ENCODE results near the gene VANGL2.

VANGL2 gene

DNA sequence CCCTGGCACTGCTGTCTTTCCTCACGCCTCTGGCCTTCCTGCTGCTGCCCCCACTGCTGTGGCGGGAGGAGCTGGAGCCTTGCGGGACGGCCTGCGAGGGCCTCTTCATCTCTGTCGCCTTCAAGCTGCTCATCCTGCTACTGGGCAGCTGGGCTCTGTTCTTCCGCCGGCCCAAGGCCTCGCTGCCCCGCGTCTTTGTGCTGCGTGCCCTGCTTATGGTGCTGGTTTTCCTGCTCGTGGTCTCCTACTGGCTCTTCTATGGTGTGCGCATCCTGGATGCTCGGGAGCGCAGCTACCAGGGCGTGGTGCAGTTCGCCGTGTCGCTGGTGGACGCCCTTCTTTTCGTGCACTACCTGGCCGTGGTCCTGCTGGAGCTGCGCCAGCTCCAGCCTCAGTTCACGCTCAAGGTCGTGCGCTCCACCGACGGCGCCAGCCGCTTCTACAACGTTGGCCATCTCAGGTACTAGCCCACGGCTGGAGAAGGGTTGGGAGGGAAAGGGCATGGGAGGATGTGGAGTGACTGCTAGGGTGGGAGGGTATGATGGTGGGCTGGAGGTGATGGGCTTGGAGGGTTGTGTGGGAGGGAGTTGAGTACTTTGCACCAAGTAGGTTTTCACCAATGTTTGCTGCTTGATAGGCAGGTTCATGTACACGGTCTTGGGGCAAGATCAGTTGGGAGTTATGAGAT, 18.9 kb downstream of the VANGL2 start:
- no peak overlapping the region for H3K4me3 ChIP-seq (ENCODE audit: low read depth, low read length)
- no peak for TF ChIP-seq CTCF (IDR thresholded peaks at IDR 0.05; ENCODE audit: insufficient read depth, low read length, missing control alignments)
- ChIA-PET CTCF (interaction anchor here (1.1 kb wide), 1 partner anchor 334 kb away, joined by 3 read pairs; no protein-coding TSS in a partner anchor), POLR2A (no interaction called here)
- DNase-seq (ENCODE audit: low read depth, low spot score), result no peak

- ChIA-PET POLR2A (no interaction called here), CTCF (no interaction called here)
- no peak overlapping the region for H3K4me3 ChIP-seq (ENCODE audit: low read depth, low read length)
- no peak for TF ChIP-seq CTCF (IDR thresholded peaks at IDR 0.05; ENCODE audit: insufficient read depth, low read length, missing control alignments)
- no peak for DNase-seq (ENCODE audit: low read depth, low spot score)
These were observed 19.4 kb downstream of the VANGL2 start for GRCh38 chr1:160419838-160420169.

- POLR2A ChIA-PET, result no interaction called here
- no peak for TF ChIP-seq CTCF (IDR thresholded peaks at IDR 0.05; ENCODE audit: insufficient read depth, low read length, missing control alignments)
- CTCF ChIA-PET, result interaction anchor here (1.3 kb wide), 1 partner anchor 9 kb away, joined by 3 read pairs; no protein-coding TSS in a partner anchor
- DNase-seq (ENCODE audit: low read depth, low spot score), result no peak
- no peak overlapping the region for H3K4me3 ChIP-seq (ENCODE audit: low read depth, low read length)
These were observed 20.8 kb downstream of the VANGL2 start for GRCh38 chr1:160420881-160421842.

- no peak for DNase-seq (ENCODE audit: low read depth, low spot score)
- POLR2A ChIA-PET, result no interaction called here
- CTCF ChIA-PET, result interaction anchor here (1.3 kb wide), 1 partner anchor 8 kb away, joined by 3 read pairs; no protein-coding TSS in a partner anchor
- no peak overlapping the region for H3K4me3 ChIP-seq (ENCODE audit: low read depth, low read length)
- no peak for TF ChIP-seq CTCF (IDR thresholded peaks at IDR 0.05; ENCODE audit: insufficient read depth, low read length, missing control alignments)
These were observed 21.5 kb downstream of the VANGL2 start for GRCh38 chr1:160421881-160422280.

GRCh38 chr1:160423966-160424365, 23.6 kb downstream of the VANGL2 start:
- no peak overlapping the region for H3K4me3 ChIP-seq (ENCODE audit: low read depth, low read length)
- no peak for TF ChIP-seq CTCF (IDR thresholded peaks at IDR 0.05; ENCODE audit: insufficient read depth, low read length, missing control alignments)
- ChIA-PET POLR2A (no interaction called here), CTCF (no interaction called here)
- DNase-seq (ENCODE audit: low read depth, low spot score), result no peak

DNA sequence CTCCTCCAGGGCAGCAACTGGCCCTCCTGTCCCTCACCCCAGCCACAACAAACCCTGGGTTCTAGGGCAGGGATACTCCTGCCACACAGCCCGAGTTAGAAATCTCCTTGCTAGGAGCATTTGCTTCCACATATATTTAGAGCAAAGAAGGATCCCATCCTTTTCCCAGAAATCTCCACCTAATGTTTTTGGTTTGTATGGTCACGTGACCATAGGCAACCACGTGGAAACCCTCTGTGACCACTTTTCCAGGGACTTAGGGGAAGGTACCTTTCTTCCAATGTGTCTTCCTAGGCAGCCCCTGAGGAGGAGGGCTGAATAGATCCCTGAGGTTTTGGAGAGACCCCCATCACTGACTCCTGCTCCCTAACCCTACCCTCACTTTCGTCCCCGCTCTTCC, 25.5 kb downstream of the VANGL2 start:
- ChIA-PET CTCF (interaction anchor here (1.0 to 1.6 kb wide), 3 partner anchors 11 to 184 kb away, joined by 3 to 4 read pairs (median 3); no protein-coding TSS in a partner anchor), POLR2A (no interaction called here)
- no peak for TF ChIP-seq CTCF (IDR thresholded peaks at IDR 0.05; ENCODE audit: insufficient read depth, low read length, missing control alignments)
- no peak for DNase-seq (ENCODE audit: low read depth, low spot score)
- no peak overlapping the region for H3K4me3 ChIP-seq (ENCODE audit: low read depth, low read length)

All from AG04449 (cell line).